HG03108 (cell line): ENCODE measurements around the gene HAO1.
"Not testable (repeated sequence)": the region's sequence is repeated elsewhere in the genome, so short reads cannot be mapped to it uniquely, and the experiment has no call there.

Experiments used
- ATAC-seq: cut with Tn5 transposase; IDR thresholded peaks from one replicate; pipeline ENCODE4 v1.9.1; 2021; ENCODE audit warnings: moderate library complexity; ENCODE audit not compliant: unreplicated experiment

HAO1 gene

DNA sequence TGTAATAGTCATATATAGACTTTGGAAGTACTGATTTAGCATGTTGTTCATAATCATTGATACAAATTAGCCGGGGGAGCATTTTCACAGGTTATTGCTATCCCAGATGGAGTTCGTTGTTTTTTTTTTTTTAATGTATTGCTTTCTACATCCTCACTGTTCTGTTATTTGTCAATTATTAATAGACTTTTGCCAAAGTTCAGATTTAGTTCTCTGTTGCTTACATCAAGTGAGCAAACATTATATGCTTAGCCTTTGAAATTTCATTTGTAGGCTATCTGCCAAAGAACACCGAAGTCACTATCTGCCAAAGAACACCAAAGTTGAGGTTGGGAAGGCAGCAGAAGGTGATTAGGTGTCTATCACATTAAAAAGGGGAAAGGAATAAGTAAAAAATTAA lies at the start of gene HAO1:
HAO1 (minus strand) TSS at position 118 of the 400 bp plus-strand sequence; CDS start at position 82, 36 bp downstream.
- ATAC-seq, result no peak

- ATAC-seq, result no peak
These were observed 49.1 kb upstream of the HAO1 start for GRCh38 chr20:7989379-7989778.

GRCh38 chr20:7985916-7986315 lies 45.7 kb upstream of the HAO1 start:
- no peak for ATAC-seq

DNA sequence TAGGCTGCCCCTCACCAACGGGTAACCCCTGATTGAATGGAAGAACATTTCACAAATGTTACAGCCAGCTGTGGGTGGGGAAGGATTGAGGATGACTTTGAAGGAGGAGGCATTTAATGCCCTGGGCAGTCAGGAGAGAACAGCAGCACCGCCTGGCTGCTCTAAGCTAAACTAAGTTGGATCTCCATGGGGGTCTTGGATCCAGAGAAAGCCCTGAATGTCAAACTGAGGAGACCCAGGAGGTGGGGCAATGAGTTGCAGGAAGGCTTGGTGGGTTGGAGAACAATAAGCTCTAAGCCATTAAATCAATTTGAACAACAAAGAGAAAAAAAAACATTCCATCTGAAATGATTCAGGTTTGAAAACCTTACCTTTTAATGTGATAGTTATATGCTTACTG lies 43.9 kb upstream of the HAO1 start:
- ATAC-seq, result no peak

DNA sequence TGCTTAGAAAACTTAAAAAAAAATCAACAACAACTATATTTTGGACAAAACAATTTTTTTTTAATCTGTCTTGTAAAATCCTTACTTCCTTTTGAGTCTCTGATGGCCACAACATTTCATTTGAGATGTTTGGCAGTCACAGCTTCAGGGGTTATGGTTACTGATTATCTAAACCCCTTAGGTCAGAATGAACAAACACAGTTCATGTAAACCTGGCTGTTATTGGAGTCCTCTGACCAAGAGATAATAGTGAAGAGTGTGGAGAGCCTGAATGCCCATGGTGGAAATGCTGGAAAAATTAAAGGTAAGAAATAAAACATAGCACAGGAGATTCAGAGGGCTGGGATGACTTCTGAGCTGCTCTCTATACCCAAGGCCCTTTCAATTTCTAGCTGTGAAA lies 41.1 kb upstream of the HAO1 start:
- ATAC-seq, result no peak

DNA sequence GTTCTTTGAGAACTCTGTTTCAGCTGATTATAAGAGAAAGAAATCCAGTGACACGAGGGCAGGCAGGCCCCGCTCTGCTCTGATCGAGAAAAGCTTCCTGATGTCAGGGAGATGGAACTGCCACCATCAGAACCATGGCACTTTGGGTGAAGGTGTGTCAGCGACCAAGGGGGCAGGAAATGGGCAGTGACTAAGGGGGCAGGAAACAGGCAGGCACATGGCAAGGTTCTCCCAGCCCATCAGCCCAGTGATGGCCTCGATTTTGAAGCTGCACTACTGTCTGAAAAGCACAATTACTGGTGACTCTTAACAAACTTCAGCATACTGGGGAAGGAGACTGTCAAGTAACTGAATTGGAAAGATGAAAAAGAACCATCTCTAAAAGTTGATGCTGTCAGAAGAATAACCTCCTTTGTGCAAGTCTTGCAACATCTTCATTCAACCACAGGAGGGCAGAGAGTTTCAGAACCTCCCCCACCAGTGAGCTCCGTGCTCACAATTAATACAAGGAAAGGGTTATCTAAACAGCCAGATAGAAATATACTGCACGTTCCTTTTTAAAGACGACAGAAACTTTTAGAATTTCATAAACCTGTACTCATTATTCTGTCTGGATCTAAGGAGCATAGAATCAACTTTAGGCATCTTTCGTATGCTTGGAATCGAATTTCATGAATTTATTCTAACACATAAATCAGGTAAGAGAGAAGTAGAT lies 40.2 kb upstream of the HAO1 start:
- peak; percentile 58 for ATAC-seq

GRCh38 chr20:7977709-7978108 lies 37.5 kb upstream of the HAO1 start:
- ATAC-seq, result no peak

DNA sequence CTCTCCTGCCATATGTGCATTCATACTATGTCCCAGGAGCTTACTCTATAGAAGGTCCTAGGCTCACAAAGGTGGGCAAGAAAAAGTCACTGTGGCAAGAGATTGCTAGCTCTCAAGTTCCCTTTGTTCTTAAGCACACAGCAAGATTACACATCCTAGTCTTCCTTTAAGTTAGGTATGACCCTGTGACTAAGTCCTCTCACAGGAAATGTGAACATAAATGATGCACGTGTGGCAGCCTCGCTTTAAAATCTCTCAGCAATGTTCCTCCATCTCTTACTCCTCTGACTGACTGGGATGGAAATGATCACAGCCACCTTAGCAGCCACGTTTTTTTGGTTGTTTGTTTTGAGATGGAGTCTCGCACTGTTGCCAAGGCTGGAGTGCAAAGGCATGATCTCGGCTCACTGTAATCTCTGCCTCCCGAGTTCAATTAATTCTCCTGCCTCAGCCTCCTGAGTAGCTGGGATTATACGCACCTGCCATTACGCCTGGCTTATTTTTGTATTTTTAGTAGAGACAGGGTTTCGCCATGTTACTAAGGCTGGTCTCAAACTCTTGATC lies 35.7 kb upstream of the HAO1 start:
- ATAC-seq, result no peak

GRCh38 chr20:7974785-7975435 lies 34.7 kb upstream of the HAO1 start:
- no peak for ATAC-seq

DNA sequence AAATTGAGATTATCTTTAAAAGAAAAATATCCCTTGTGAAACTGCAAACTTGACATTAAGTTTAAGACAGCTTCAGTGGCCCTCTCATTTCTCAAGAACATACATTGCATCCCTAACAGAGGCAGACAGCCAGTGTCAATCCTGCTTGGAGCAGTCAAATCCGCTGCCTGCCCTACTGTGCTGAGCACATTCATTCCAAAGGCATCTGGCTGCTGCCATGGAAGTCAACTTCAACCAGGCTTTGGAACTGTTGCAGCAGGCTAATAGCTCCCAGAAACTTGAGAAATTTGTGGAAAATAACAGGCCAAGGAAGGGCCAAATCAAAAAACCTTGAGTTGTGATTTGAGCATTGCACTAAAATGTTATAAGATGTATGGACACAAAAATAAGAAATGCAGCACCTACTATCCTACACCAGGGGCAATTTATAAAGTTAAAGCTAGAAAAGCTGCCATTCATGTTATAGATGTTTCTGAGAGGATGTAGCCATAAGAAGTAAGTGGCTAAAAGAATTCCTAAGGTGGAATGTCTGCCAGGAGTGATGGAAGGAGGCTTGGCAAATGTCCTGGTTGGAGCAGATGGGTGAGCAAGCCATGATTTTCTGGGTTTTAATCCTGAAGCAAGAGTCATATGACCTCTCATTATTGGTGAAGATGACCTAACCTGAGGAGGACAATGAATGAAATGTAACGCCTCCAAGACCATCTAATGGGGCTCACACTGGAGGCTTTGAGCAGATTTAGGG lies 31.4 kb upstream of the HAO1 start:
- ATAC-seq, result no peak

GRCh38 chr20:7967199-7967844 lies 27.1 kb upstream of the HAO1 start:
- no peak for ATAC-seq

GRCh38 chr20:7966176-7966575 lies 25.9 kb upstream of the HAO1 start:
- no peak for ATAC-seq

- no peak for ATAC-seq
These were observed 19.2 kb upstream of the HAO1 start for GRCh38 chr20:7959484-7959883.

GRCh38 chr20:7956561-7956960 lies 16.3 kb upstream of the HAO1 start:
- not testable (repeated sequence) for ATAC-seq

DNA sequence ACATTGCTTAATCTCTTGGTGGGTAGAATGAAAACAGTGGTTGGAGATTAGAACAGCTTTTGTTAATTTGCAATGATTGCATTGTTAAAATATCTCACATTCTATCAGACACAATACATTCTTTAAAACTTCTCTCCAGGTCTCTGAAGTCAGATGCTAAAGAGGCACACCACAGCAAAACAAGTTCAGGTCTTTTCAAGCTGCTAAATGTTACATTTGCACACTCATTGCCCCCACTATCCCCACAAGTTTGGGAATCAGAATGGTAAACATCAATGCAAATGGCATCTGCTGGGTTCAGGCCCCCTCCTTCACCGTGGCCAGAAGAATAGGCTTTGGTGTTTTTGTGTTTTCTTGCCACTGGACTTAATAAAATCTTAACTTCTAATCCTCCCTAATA lies 10.1 kb upstream of the HAO1 start:
- ATAC-seq, result no peak

- no peak for ATAC-seq
These were observed 3.6 kb upstream of the HAO1 start for GRCh38 chr20:7943891-7944290.

DNA sequence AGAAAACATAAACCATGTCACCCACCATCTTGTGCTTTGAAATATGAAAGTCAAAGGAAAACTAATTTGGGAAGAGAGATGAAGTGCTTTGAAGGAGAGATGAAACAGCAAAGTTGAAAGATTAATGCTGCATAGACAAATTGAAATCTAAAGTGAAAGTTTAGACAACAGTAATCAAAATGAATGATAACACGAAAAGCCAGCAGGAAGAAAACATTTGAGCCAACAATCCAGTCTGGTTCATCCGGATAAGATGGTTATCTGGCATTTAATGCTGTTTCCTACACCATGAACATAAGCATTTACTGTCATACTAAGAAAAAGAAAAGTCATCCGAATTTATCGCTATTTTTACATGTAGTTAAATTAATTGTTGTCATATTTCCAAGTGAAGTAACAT lies 595 bp downstream of the HAO1 start:
- no peak for ATAC-seq

- no peak for ATAC-seq
These were observed 2.2 kb downstream of the HAO1 start for GRCh38 chr20:7938058-7938457.

DNA sequence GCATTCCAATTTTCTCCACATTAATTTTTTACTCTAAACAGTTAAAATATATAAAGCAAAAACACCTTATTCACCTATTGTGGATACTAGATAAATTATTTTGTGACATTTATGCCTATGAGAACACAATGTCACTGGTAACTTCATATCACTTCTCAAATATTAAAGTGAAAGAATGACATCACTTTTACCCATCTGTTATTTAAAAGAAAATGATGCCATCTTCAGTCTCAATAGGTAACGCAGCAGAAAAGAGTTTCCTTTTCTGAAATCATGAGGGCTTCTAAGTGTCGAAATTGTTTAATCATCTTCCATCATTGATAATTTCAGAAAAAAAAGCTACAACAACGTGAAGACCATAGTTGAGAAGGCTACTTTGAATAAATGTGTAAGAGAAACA lies 2.9 kb downstream of the HAO1 start:
- ATAC-seq, result no peak

DNA sequence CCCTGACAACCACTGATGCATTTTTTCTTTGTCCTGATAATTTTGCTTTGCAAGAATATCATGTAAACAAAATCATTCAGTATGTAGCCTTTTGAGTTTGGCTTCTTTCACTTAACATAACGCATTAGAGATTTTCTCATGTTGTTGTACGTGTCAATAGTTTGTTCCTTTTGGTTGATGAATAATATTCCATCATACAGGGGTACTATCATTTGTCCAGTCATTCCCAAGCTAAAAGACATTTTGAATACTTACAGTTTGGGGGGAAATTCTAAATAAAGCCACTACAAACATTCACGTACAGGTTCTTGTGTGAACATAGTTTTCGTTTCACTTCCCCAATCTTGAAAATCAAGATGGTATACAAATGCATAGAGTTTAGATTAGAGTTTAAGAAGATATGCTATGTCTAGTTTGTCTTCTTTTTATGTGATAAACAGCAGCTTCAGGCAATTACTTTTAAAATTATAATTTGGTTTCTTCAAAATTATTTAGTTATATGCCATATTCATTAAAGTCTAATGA lies 5.2 kb downstream of the HAO1 start:
- peak; percentile 73 for ATAC-seq

DNA sequence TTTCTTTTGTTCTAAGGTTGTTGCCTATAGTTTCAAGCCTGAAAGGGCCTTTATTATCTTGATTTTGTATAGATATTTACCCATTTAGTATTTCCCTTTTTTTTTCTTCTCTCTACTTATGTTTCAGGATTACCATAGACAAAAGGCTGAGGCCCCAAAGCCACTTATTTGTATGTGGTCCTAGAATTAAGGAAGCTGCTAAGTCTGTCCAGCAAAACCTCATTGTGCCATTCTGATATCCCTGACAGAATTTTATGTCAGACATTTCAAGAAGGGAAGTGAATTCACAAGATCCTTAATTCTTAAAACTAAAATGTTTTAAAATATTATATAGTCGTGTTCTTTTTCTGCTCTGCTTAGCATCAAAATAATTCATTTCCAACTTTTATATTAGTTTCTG lies 6.9 kb downstream of the HAO1 start:
- no peak for ATAC-seq
